Osteoblast (primary cell): ENCODE measurements around the gene ANKRD33B. TPM values are rescaled to one million over a fixed set of nuclear protein-coding genes. Genes with fewer than 3 reads are reported as not detected.

Experiments
- DNase-seq: peaks from one replicate; pipeline ENCODE4 v3.0.0; 2011; ENCODE audit warnings: low spot score, mixed read lengths; ENCODE audit not compliant: insufficient read length; ENCODE audit errors: missing footprints
- H2AFZ ChIP-seq: 2 replicates; pipeline ENCODE4 v1.6.0; 2011; ENCODE audit warnings: mild to moderate bottlenecking, low read length
- H3K27ac ChIP-seq: 2 replicates; pipeline ENCODE4 v1.5.1; 2011; ENCODE audit warnings: mild to moderate bottlenecking, low read depth, low read length, moderate library complexity
- H3K27me3 ChIP-seq: 2 replicates; pipeline ENCODE4 v1.6.0; 2012; ENCODE audit warnings: mild to moderate bottlenecking, control low read depth, inconsistent platforms, low read length, moderate library complexity; ENCODE audit not compliant: insufficient read depth
- H3K36me3 ChIP-seq: 2 replicates; pipeline ENCODE4 v1.5.1; 2011; ENCODE audit warnings: mild to moderate bottlenecking, low read length, control low read depth, moderate library complexity; ENCODE audit not compliant: insufficient read depth
- H3K4me1 ChIP-seq: 2 replicates; pipeline ENCODE4 v1.5.1; 2011; ENCODE audit warnings: mild to moderate bottlenecking, low read length, control low read depth, moderate library complexity; ENCODE audit not compliant: insufficient read depth
- H3K4me2 ChIP-seq: 2 replicates; pipeline ENCODE4 v1.6.0; 2011; ENCODE audit warnings: mild to moderate bottlenecking, low read length; ENCODE audit not compliant: insufficient read depth
- H3K4me3 ChIP-seq: fragments of 200-600 bp; sonication (generic); 3 replicates; pipeline ENCODE4 v1.5.1; 2012; ENCODE audit warnings: mild to moderate bottlenecking, low read length, inconsistent platforms; ENCODE audit not compliant: insufficient read depth
- H3K79me2 ChIP-seq: 2 replicates; pipeline ENCODE4 v1.6.0; 2012; ENCODE audit warnings: mild to moderate bottlenecking, low read length, control low read depth, inconsistent platforms; ENCODE audit not compliant: insufficient read depth
- H3K9me3 ChIP-seq: 2 replicates; pipeline ENCODE4 v1.5.1; 2011; ENCODE audit warnings: low read depth, low read length, control low read depth
- H4K20me1 ChIP-seq: 2 replicates; pipeline ENCODE4 v1.6.0; 2012; ENCODE audit warnings: mild to moderate bottlenecking, low read length, control low read depth; ENCODE audit not compliant: insufficient read depth
- total RNA-seq: library from RNA; depleted of rRNA; stranded (reverse); fragments of >200 nt; gene quantifications from 2 replicates; pipeline ENCODE4 v1.2.3, GENCODE V29; 2012
- TF ChIP-seq, protein P1 (sequence below): IDR thresholded peaks from 2 replicates; pipeline ENCODE4 v1.5.1; 2011; ENCODE audit warnings: mild to moderate bottlenecking, low read depth, low read length, moderate library complexity; ENCODE audit errors: extremely low read depth

Gene ANKRD33B
- total RNA-seq, 1 donor = 5.1 TPM

DNA sequence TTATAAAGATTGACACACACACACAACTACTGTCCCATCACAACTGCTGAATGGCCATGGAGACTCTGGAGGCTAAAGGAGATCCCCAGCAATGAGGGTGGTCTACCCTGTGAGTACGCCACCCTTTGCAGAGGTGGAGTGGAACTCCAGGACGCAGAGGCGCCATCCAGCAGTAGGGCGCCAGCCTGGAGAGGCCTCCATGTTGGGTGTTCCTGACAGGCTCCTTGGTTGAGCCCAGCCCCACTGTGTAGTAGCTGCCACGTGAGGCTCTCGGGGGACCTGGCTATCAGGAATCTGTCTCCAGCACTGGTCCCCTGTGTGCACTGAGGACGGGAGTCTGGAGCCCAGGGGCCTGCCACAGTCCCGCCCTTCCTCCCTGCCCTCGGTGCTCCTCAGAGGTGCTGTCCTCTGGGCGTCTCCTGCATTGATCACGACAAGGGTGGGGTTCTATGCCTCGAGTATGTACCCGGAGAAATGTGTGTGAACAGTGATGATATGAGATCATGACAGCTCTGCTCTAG, 124.8 kb downstream of the ANKRD33B start:
- DNase-seq = no peak
- H3K27me3 ChIP-seq = no peaks in the 10 kb centered on the region
- H3K4me3 ChIP-seq = no peak overlapping the region
- H2AFZ ChIP-seq = no peak overlapping the region
- H4K20me1 ChIP-seq = no peaks in the 10 kb centered on the region
- peaks cover 34% of the 10 kb centered on the region for H3K79me2 ChIP-seq
- TF ChIP-seq, protein P1, sequence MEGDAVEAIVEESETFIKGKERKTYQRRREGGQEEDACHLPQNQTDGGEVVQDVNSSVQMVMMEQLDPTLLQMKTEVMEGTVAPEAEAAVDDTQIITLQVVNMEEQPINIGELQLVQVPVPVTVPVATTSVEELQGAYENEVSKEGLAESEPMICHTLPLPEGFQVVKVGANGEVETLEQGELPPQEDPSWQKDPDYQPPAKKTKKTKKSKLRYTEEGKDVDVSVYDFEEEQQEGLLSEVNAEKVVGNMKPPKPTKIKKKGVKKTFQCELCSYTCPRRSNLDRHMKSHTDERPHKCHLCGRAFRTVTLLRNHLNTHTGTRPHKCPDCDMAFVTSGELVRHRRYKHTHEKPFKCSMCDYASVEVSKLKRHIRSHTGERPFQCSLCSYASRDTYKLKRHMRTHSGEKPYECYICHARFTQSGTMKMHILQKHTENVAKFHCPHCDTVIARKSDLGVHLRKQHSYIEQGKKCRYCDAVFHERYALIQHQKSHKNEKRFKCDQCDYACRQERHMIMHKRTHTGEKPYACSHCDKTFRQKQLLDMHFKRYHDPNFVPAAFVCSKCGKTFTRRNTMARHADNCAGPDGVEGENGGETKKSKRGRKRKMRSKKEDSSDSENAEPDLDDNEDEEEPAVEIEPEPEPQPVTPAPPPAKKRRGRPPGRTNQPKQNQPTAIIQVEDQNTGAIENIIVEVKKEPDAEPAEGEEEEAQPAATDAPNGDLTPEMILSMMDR = no peak
- peaks cover 42% of the 10 kb centered on the region for H3K4me1 ChIP-seq
- no peaks in the 10 kb centered on the region for H3K36me3 ChIP-seq
- no peak overlapping the region for H3K4me2 ChIP-seq
- peak overlapping the region; percentile 90 for H3K27ac ChIP-seq
- H3K9me3 ChIP-seq = no peaks in the 10 kb centered on the region

DNA sequence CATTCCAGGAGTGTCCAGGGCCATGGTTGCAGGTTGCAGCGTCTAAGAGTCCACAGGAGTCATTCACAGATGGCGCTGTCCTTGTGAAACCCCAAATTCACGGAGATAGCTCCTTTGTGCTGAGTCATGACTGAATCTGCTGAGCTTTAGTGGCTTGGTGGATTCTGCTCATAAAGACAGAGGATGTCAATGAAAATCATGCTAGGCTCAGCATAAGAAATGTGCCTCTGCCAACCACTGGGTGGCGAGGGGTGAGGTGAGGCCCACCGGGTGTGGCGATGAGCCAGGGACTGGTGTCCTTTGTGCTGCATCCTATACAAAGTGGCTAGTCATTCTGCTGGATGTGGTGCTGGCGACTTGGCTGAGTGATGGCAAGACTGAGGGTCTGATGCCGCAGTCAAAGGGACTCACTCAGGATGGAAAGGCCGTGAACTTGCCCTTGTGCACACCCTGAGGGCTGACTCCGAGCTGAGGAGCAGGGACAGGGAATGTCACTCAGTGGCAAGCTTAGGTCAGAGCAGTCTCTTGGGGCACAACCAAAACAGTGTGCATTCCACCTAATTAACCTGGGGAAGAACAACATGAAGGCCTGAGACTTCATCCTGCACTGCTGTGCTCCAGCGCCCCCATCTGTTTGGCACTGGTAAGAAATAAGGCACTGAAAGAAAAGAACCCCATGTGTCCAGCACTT, 125.7 kb downstream of the ANKRD33B start:
- no peak overlapping the region for H3K4me3 ChIP-seq
- H3K4me1 ChIP-seq = peaks cover 42% of the 10 kb centered on the region
- no peaks in the 10 kb centered on the region for H3K27me3 ChIP-seq
- no peak overlapping the region for H3K4me2 ChIP-seq
- H3K27ac ChIP-seq = peak overlapping the region; percentile 90
- DNase-seq = peak; percentile 95
- H2AFZ ChIP-seq = no peak overlapping the region
- no peaks in the 10 kb centered on the region for H3K36me3 ChIP-seq
- TF ChIP-seq, protein P1 = peak; percentile 42
- H4K20me1 ChIP-seq = peaks cover 2% of the 10 kb centered on the region
- peaks cover 42% of the 10 kb centered on the region for H3K79me2 ChIP-seq
- H3K9me3 ChIP-seq = no peaks in the 10 kb centered on the region

DNA sequence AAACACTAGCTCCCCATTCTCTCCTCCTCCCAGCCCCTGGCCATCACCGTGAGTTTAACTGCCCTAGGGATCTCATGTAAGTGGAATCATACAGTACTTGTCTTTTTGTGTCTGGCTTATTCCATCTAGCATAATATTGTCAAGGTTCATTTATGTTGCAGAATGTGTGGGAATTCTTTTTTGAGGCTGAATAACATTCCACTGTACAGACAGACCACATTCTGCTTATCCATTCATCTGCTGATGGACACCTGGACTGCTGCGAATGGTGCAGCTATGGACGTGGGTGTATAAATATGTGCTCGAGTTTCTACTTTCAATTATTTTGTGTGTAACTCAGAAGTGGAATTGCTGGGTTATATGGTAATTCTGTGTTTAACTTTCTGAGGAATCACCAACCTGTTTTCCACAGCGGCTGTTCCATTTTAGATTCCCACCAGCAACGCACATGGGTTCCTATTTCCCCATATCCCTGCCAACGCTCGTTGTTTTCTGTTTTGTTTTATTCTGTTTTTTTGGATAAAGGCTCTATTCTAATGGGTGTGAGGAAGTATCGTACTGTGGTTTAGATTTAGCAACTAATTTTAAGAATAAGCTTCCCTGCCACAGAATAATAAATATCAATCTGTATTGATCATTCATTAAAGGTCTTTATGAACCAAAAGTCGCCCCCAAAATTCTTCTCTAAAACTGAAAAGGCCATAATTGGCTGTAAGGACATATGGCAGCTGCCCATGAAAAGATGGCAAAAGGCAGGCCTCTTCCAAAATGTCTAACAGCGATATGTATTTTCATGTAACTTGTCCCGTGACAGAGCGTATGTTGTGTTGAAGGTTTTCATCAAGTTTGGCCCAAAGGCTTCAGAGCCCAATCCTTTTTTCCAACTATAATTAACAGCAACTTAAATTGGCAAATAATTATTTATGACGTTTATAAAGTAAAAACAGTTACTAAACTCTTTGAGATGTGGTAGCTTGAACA, 126.9 kb downstream of the ANKRD33B start:
- H3K36me3 ChIP-seq = no peaks in the 10 kb centered on the region
- H3K27ac ChIP-seq = peak overlapping the region; percentile 90
- peaks cover 9% of the 10 kb centered on the region for H4K20me1 ChIP-seq
- H3K4me1 ChIP-seq = peaks cover 49% of the 10 kb centered on the region
- H3K4me2 ChIP-seq = peak overlapping the region; percentile 68
- H3K9me3 ChIP-seq = no peaks in the 10 kb centered on the region
- TF ChIP-seq, protein P1 = no peak
- H2AFZ ChIP-seq = no peak overlapping the region
- H3K27me3 ChIP-seq = no peaks in the 10 kb centered on the region
- H3K79me2 ChIP-seq = peaks cover 42% of the 10 kb centered on the region
- no peak for DNase-seq
- H3K4me3 ChIP-seq = no peak overlapping the region
